KMS-11 (cell line): ENCODE data around the gene SLC25A26.
"Not testable (repeated sequence)": the region's sequence is repeated elsewhere in the genome, so short reads cannot be mapped to it uniquely, and the experiment has no call there.

Experiments used
- H2AFZ ChIP-seq: fragments of 200-600 bp; sonication (generic); 2 replicates; pipeline ENCODE4 v1.6.1; 2016; ENCODE audit warnings: antibody characterized with exemption, mixed run types, low read depth
- H3K27ac ChIP-seq: fragments of 200-600 bp; sonication (generic); 2 replicates; pipeline ENCODE4 v1.6.1; 2016; ENCODE audit warnings: mild to moderate bottlenecking, mixed run types
- H3K27me3 ChIP-seq: fragments of 200-600 bp; sonication (generic); 2 replicates; pipeline ENCODE4 v1.6.1; 2017; ENCODE audit warnings: mild to moderate bottlenecking, low read depth, mixed run types, moderate library complexity; ENCODE audit not compliant: insufficient read depth
- H3K36me3 ChIP-seq: fragments of 200-600 bp; sonication (generic); 2 replicates; pipeline ENCODE4 v1.6.1; 2017; ENCODE audit warnings: mild to moderate bottlenecking, mixed run types; ENCODE audit not compliant: insufficient read depth
- H3K4me1 ChIP-seq: fragments of 200-600 bp; sonication (generic); 2 replicates; pipeline ENCODE4 v1.6.1; 2016; ENCODE audit warnings: mild to moderate bottlenecking, low read depth, mixed run types; ENCODE audit not compliant: poor library complexity, severe bottlenecking
- H3K4me2 ChIP-seq: fragments of 200-600 bp; sonication (generic); 2 replicates; pipeline ENCODE4 v1.7.0; 2016; ENCODE audit warnings: mild to moderate bottlenecking, mixed run types
- H3K4me3 ChIP-seq: fragments of 200-600 bp; sonication (generic); IDR thresholded peaks from 2 replicates; pipeline ENCODE4 v1.6.1; 2017; ENCODE audit warnings: low read depth, low read length, mixed read lengths; ENCODE audit not compliant: insufficient read depth
- H3K79me2 ChIP-seq: fragments of 200-600 bp; sonication (generic); 2 replicates; pipeline ENCODE4 v1.6.1; 2016; ENCODE audit warnings: low read depth, mixed run types; ENCODE audit not compliant: insufficient read depth
- H3K9ac ChIP-seq: fragments of 200-600 bp; sonication (generic); 2 replicates; pipeline ENCODE4 v1.6.1; 2016; ENCODE audit warnings: mild to moderate bottlenecking, mixed run types
- H4K20me1 ChIP-seq: fragments of 200-600 bp; sonication (generic); 2 replicates; pipeline ENCODE4 v1.6.1; 2016; ENCODE audit warnings: mild to moderate bottlenecking, mixed run types; ENCODE audit not compliant: insufficient read depth
- CTCF ChIP-seq: fragments of 200-600 bp; sonication (generic); conservative IDR thresholded peaks from 2 replicates; pipeline ENCODE4 v1.6.1; 2017; ENCODE audit warnings: low read depth, mild to moderate bottlenecking, antibody characterized with exemption, low read length, moderate library complexity, mixed read lengths

Gene SLC25A26

GRCh38 chr3:66276705-66277274 is 56.0 kb downstream of the SLC25A26 start:
- Histone ChIP-seq H3K9ac (no peak overlapping the region), H3K4me3 (no peak overlapping the region), H3K4me1 (peaks cover 36% of the 10 kb centered on the region), H3K79me2 (no peaks in the 10 kb centered on the region), H4K20me1 (no peaks in the 10 kb centered on the region), H2AFZ (no peak overlapping the region), H3K27ac (no peak overlapping the region), H3K4me2 (no peak overlapping the region), H3K27me3 (no peaks in the 10 kb centered on the region), H3K36me3 (no peaks in the 10 kb centered on the region)
- TF ChIP-seq CTCF: peak; percentile 72

GRCh38 chr3:66279168-66279567 is 58.4 kb downstream of the SLC25A26 start:
- Histone ChIP-seq H3K27me3 (no peaks in the 10 kb centered on the region), H3K36me3 (no peaks in the 10 kb centered on the region), H3K4me1 (peaks cover 36% of the 10 kb centered on the region), H3K27ac (no peak overlapping the region; the same call in 1 of the 2 replicates), H2AFZ (no peak overlapping the region), H3K9ac (no peak overlapping the region), H3K79me2 (no peaks in the 10 kb centered on the region), H3K4me2 (peak overlapping the region; percentile 58), H4K20me1 (no peaks in the 10 kb centered on the region), H3K4me3 (no peak overlapping the region)
- TF ChIP-seq CTCF: no peak

GRCh38 chr3:66280304-66280703 is 59.5 kb downstream of the SLC25A26 start:
- no peaks in the 10 kb centered on the region for H3K27me3 ChIP-seq
- no peaks in the 10 kb centered on the region for H3K36me3 ChIP-seq
- no peak for TF ChIP-seq CTCF

GRCh38 chr3:66291922-66292321 is 71.1 kb downstream of the SLC25A26 start:
- H3K79me2 ChIP-seq, H3K4me1 ChIP-seq, H2AFZ ChIP-seq, H4K20me1 ChIP-seq, H3K27me3 ChIP-seq, H3K36me3 ChIP-seq, H3K27ac ChIP-seq, H3K4me3 ChIP-seq, H3K9ac ChIP-seq, H3K4me2 ChIP-seq: not testable (repeated sequence)

More at GRCh38 chr3:66280304-66280703, 59.5 kb downstream of the SLC25A26 start:
- no peak overlapping the region for H2AFZ ChIP-seq
- H3K4me1 ChIP-seq: peaks cover 46% of the 10 kb centered on the region
- H3K27ac ChIP-seq: no peak overlapping the region
- H3K9ac ChIP-seq: no peak overlapping the region
- no peak overlapping the region for H3K4me2 ChIP-seq
- no peak overlapping the region for H3K4me3 ChIP-seq
- H4K20me1 ChIP-seq: no peaks in the 10 kb centered on the region
- H3K79me2 ChIP-seq: no peaks in the 10 kb centered on the region

GRCh38 chr3:66297260-66297873 is 76.6 kb downstream of the SLC25A26 start:
- Histone ChIP-seq H3K36me3 (no peaks in the 10 kb centered on the region), H3K27me3 (no peaks in the 10 kb centered on the region), H4K20me1 (no peaks in the 10 kb centered on the region), H3K4me2 (peak overlapping the region; percentile 39; the same call in 1 of the 2 replicates), H3K79me2 (no peaks in the 10 kb centered on the region), H2AFZ (no peak overlapping the region), H3K4me3 (no peak overlapping the region), H3K27ac (peak overlapping the region; percentile 58; the same call in 1 of the 2 replicates), H3K9ac (no peak overlapping the region), H3K4me1 (peaks cover 53% of the 10 kb centered on the region)
- no peak for TF ChIP-seq CTCF
